ENCODE results near the gene SLCO3A1.

- no peak for TF ChIP-seq POLR2A (IDR thresholded peaks at IDR 0.05)
- TF ChIP-seq CTCF (IDR thresholded peaks at IDR 0.05): no peak
- TF ChIP-seq POLR2AphosphoS5 (IDR thresholded peaks at IDR 0.05): no peak
- no peak for TF ChIP-seq EP300 (IDR thresholded peaks at IDR 0.05; ENCODE audit: low read depth)
These were observed 287.3 kb downstream of the SLCO3A1 start for GRCh38 chr15:92140796-92141195.

Data from transverse colon (tissue), 4 donors.